NCI-H345 treated with DMSO at 0.1 percent for 48 hours (cell line): ENCODE measurements around the gene MBTPS1.
"Not testable (repeated sequence)": the region's sequence is repeated elsewhere in the genome, so short reads cannot be mapped to it uniquely, and the experiment has no call there.

Source experiments
- DNase-seq: peaks from one replicate; lab custom pipeline; 2025; ENCODE audit not compliant: unreplicated experiment; lab: John Stamatoyannopoulos, UW

The MBTPS1 gene

GRCh38 chr16:84137769-84138357 is 21.1 kb upstream of the MBTPS1 start:
- DNase-seq: no peak

- no peak for DNase-seq
Observed at GRCh38 chr16:84137287-84137686, 20.5 kb upstream of the MBTPS1 start.

DNA sequence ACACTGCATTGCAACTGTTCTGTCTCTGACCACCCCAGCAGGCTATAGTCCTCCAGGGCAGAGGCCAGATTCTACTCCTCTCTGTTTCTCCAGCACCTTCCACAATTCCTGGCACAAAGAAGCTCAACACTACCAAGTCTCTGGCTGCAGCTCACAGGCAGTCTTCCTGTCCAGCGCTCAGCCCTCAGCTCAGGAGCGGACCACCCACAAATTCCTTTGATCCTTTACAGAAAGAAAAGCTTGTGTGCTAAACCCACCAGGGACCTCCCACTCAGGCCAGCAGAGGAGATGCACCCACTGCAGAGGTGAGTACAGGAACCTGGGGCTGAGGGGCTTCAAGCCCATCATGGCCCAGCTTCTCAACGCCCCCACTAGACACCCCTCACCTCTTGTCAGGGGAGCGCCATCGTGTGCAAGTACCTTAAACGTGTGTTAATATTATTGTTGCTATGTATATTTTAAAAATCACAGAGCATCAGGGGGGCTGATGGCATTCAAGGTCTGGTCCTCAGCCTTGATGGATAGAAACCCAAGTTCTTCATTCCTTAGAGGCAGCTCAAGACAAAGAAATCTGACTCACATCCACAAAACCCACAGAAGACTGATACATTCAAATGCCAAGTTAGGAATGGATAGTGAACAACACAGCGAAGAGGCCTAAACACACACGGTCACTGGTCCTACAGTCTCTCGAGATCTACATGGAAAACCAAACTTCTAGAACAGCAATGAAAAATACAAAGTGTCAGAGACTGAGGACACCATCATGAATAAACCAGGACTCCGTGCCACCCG is 19.8 kb upstream of the MBTPS1 start:
- no peak for DNase-seq

- DNase-seq: no peak
Observed at GRCh38 chr16:84132527-84133285, 16.0 kb upstream of the MBTPS1 start.

DNA sequence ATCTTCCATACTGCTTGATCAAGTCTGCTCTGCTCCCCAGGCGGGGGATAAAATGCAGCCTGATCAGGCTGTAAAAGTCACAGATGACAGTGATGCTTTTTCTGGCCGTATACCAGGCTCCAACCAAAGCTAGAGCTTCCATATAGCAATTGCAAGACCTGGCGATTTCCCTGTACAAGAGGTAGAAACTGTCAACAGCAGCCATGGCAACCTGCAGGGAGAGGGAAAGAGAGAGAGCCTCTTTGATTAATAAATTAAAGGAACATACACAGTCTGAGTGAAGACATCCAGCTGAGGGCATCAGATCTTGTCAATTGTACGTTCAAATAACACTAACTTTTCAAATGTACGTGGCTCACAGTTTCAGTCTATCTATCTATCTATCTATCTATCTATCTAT is 14.4 kb upstream of the MBTPS1 start:
- no peak for DNase-seq

DNA sequence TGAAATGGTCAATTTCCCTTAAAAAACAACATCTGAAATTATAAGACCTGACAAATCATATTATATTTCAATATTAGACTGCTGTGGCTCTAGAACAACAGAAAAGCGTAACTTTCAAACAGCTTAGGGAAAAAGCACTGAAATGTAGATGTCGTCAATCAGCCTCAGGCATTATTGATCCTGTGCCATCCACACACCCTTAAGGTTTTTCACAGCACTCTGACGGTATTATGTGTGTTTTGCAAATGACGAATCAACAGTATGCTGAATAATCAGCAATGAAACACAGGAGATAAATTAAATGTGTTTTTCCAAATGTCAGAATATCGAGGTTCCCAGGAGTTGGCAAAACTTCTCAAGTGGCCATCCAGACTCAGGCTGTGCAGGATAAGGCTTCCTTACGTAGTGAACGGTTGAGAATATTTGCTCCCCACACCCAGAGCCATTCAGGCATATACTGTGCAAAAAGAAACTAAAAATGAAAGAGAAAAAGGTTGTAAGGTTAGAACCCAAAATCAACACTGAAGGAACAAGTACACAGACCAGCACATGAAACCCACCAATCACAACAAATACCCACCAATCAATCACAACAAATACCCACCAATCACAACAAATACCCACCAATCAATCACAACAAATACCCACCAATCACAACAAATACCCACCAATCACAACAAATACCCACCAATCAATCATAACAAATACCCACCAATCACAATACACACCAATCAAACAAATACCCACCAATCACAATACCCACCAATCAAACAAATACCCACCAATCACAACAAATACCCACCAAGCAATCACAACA is 7.7 kb upstream of the MBTPS1 start:
- DNase-seq: no peak

DNA sequence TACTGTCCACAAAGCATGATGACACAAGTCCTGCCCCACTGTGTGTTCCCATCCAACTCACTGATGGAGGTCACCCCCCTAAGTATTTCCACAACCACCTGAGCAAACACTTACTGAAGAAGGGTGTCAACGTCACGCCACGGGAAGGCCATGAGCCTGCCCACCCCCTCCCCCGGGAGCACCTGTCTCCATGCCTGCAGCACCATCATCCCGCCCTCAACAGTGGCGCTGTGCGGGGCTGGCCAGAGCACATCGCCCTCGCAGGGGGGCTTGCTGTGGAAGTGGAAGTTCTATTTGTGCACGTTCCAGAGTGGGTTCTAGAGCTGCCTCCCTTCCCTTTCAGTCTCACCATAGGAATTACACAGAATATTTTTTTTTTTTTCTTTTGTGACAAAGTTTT is 4.3 kb upstream of the MBTPS1 start:
- no peak for DNase-seq

GRCh38 chr16:84120023-84120422 is 3.3 kb upstream of the MBTPS1 start:
- no peak for DNase-seq

- peak; percentile 18 for DNase-seq
Observed at GRCh38 chr16:84119368-84119767, 2.6 kb upstream of the MBTPS1 start.

- DNase-seq: not testable (repeated sequence)
Observed at GRCh38 chr16:84118315-84118714, 1.6 kb upstream of the MBTPS1 start.

DNA sequence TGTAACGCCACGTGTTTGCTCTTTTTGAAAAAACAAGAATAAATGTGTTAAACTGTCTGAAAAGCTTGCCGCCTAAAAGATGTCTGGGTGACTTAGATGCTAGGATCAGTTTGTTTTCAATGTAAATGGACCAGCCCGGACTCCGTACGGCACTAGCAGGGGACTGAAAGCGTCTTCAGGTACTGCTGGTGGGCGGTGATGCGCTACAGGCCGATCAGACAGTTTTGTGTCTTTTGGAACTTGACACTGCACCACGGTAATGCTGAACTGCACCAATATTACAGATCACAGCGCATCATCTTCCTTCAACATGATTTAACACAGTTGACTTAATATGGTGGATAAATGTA is 727 bp upstream of the MBTPS1 start:
- DNase-seq: no peak

DNA sequence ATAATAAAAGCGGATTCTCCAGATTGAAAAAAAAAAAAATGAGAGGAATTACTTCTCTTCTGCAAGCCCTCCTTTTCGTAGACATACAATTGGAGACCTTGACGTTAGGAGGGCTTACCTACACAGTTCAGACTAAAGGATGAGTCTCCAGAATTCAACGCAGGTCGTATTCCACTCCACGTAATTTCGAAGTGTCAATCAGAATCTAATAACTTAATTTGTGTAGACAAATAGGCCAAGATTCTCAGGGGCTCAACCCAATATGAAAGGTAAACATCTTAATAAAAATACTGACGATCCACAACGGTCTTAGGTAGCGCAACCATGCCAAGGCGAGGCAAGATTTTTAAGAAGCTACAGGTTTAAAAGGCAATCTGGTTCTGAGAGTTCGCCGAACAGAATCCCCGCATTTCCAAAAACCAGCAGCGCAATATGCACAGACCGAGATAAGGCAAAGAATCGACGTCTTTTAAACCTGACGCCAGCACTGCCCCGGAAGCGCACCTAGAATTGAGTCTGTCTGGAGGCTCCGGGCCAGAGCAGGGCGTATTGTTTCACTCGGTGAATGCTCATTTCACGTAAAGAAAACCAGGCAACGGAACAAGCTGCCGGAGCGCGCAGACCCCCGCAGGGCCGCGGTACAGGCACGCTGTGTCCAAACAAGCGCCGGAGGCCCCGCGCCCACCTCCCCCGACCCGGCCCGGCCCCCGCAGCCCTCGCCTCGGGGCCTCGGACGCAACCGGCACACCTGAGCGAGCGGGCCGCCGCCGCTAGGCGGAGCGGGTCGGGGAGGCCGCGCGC is 623 bp downstream of the MBTPS1 start:
- DNase-seq: no peak

- not testable (repeated sequence) for DNase-seq
Observed at GRCh38 chr16:84111949-84112348, 4.8 kb downstream of the MBTPS1 start.

DNA sequence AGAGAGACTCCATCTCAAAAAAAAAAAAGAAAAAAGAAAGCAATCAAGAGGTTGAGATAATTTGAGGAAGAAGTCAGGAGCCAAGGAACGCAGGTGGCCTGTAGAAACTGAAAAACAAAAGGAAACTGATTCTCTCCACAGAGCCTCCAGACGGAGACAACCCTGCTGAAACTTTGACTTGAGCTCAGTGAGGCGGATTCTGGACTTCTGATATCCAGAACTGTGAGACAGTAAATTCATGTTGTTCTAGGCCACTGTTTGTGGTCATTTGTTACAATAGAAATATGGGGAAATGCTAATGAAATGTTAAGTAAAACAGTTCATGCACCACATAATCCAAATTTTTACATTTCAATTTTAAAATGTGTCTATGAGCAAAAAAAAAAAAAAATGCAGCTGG is 5.2 kb downstream of the MBTPS1 start:
- no peak for DNase-seq

- DNase-seq: no peak
Observed at GRCh38 chr16:84110527-84110926, 6.2 kb downstream of the MBTPS1 start.

GRCh38 chr16:84109598-84110335 is 7.0 kb downstream of the MBTPS1 start:
- DNase-seq: no peak

- DNase-seq: no peak
Observed at GRCh38 chr16:84107921-84108320, 8.8 kb downstream of the MBTPS1 start.

DNA sequence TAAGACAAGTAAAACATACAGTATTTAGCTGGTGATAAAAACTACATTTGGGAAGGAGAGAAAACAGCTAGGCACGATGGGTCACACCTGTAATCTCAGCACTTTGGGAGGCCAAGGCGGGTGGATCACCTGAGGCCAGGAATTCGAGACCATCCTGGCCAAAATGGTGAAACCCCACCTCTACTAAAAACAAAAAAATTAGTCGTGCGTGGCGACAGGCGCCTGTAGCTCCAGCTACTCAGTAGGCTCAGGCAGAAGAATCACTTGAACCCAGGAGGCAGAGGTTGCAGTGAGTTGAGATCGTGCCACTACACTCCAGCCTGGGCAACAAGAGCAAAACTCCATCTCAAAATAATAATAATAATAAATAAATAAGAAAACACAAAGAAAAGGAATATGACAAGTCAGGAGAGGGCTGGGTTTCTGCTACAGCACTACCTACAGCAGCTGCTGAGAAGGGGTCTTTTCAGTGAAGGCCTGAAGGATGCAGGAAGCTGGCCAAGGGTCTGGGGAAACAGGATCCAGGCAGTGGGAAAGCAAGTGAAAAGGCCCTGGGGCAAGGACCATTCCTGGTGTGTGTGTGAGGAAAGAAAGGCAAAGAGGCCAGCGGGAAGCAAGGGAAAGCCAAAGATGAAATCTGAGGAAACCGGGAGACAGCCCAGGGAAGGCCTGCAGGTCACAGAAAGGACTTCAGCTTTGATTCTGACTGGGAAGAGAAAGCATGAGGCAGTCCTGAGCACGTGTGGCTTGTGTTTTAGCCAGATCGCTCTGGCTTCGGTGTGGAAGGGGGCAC is 10.6 kb downstream of the MBTPS1 start:
- DNase-seq: no peak

- DNase-seq: no peak
Observed at GRCh38 chr16:84105301-84105815, 11.4 kb downstream of the MBTPS1 start.
